Ovary (tissue), 3 donors: ENCODE measurements around the gene IL12RB2.

ENCODE experiments used
- CTCF ChIP-seq, 3 donors: fragments of 450-650 bp in 2 of 3; fragments of 200-600 bp in 1 of 3; IDR thresholded peaks; one replicate each; pipeline versions ENCODE4 v1.5.1 to v1.8.0; 2016 to 2022; ENCODE audit warnings: antibody characterized with exemption in 3 of 3, mild to moderate bottlenecking in 1 of 3
- EP300 ChIP-seq: sonication (generic); formaldehyde crosslinking; IDR thresholded peaks from one replicate; pipeline ENCODE4 v1.6.1; 2017; ENCODE audit warnings: antibody characterized with exemption
- POLR2A ChIP-seq: fragments of 450-650 bp; IDR thresholded peaks from one replicate; pipeline ENCODE4 v1.6.1; 2017; ENCODE audit warnings: antibody characterized with exemption, mild to moderate bottlenecking, moderate library complexity
- donor health status: DM: no; HTN: no; CAD: no.

GRCh38 chr1:67434491-67434890 lies 126.8 kb downstream of the IL12RB2 start:
- TF ChIP-seq CTCF (IDR thresholded peaks at IDR 0.05) (no peak), POLR2A (no peak), EP300 (no peak)
